GM20431 (cell line): ENCODE measurements around the gene ALPI.

ENCODE experiments used
- in situ Hi-C: fragments of 300-500 bp; cut with MseI, MboI; formaldehyde crosslinking; loops from one replicate; pipeline ENCODE4 v1.15.0; 2020; ENCODE audit warnings: low sequenced_read_pairs; ENCODE audit not compliant: unreplicated experiment

ALPI gene

GRCh38 chr2:232458661-232459418, 2.9 kb downstream of the ALPI start:
- in situ Hi-C loops, result no loop called here

- in situ Hi-C loops, result no loop called here
Observed at GRCh38 chr2:232459419-232460035, 3.6 kb downstream of the ALPI start.

GRCh38 chr2:232460171-232460570, 4.2 kb downstream of the ALPI start:
- in situ Hi-C loops, result no loop called here

GRCh38 chr2:232463701-232464543, 8.0 kb downstream of the ALPI start:
- in situ Hi-C loops, result no loop called here

GRCh38 chr2:232464544-232464885, 8.6 kb downstream of the ALPI start:
- in situ Hi-C loops, result no loop called here

GRCh38 chr2:232465061-232465460, 9.1 kb downstream of the ALPI start:
- in situ Hi-C loops, result no loop called here

GRCh38 chr2:232466221-232466620, 10.3 kb downstream of the ALPI start:
- in situ Hi-C loops, result no loop called here

GRCh38 chr2:232473467-232473890, 17.5 kb downstream of the ALPI start:
- in situ Hi-C loops, result no loop called here

GRCh38 chr2:232476045-232476444, 20.1 kb downstream of the ALPI start:
- in situ Hi-C loops, result no loop called here

GRCh38 chr2:232476791-232477190, 20.8 kb downstream of the ALPI start:
- in situ Hi-C loops, result no loop called here

GRCh38 chr2:232477751-232478510, 22.0 kb downstream of the ALPI start:
- in situ Hi-C loops, result no loop called here

- in situ Hi-C loops, result no loop called here
Observed at GRCh38 chr2:232478571-232479340, 22.8 kb downstream of the ALPI start.

GRCh38 chr2:232479341-232480200, 23.6 kb downstream of the ALPI start:
- in situ Hi-C loops, result no loop called here

GRCh38 chr2:232480201-232481190, 24.5 kb downstream of the ALPI start:
- in situ Hi-C loops, result no loop called here

- in situ Hi-C loops, result no loop called here
Observed at GRCh38 chr2:232481322-232482140, 25.6 kb downstream of the ALPI start.

- in situ Hi-C loops, result no loop called here
Observed at GRCh38 chr2:232482301-232483238, 26.6 kb downstream of the ALPI start.
